GM12878 (cell line): Measurements from ENCODE around the gene OR10R2.

Experiments used
- BACH1 ChIP-seq: fragments of 450-650 bp; IDR thresholded peaks from 2 replicates; pipeline ENCODE4 v1.6.1; 2017; ENCODE audit warnings: mild to moderate bottlenecking, borderline replicate concordance
- CHD2 ChIP-seq: IDR thresholded peaks from 2 replicates; pipeline ENCODE4 v1.6.1; 2011; ENCODE audit warnings: low read depth, low read length, improper control_type of control experiment, borderline replicate concordance
- CHD4 ChIP-seq: fragments of 200-600 bp; sonication (generic); IDR thresholded peaks from 2 replicates; pipeline ENCODE4 v1.6.1; 2016; ENCODE audit warnings: mild to moderate bottlenecking
- CREM ChIP-seq: IDR thresholded peaks from 2 replicates; pipeline ENCODE4 v1.6.1; 2014; ENCODE audit warnings: antibody characterized with exemption, low read depth
- DPF2 ChIP-seq: fragments of 450-650 bp; IDR thresholded peaks from 2 replicates; pipeline ENCODE4 v1.6.1; 2017; ENCODE audit warnings: mild to moderate bottlenecking
- EZH2 ChIP-seq: IDR thresholded peaks from 2 replicates; pipeline ENCODE4 v1.6.1; 2012; ENCODE audit warnings: low read depth, mild to moderate bottlenecking, control low read depth, inconsistent platforms, low read length, borderline replicate concordance; ENCODE audit not compliant: control insufficient read depth
- FOXM1 ChIP-seq: IDR thresholded peaks from 2 replicates; pipeline ENCODE4 v1.6.1; 2012; ENCODE audit warnings: low read depth, mild to moderate bottlenecking, inconsistent platforms, low read length, moderate library complexity
- PKNOX1 ChIP-seq: fragments of 450-650 bp; IDR thresholded peaks from 2 replicates; pipeline ENCODE4 v1.6.1; 2016; ENCODE audit warnings: mild to moderate bottlenecking
- POLR2A ChIP-seq: IDR thresholded peaks from 2 replicates; pipeline ENCODE4 v1.6.1; 2011; ENCODE audit warnings: low read depth, mild to moderate bottlenecking, low read length
- POLR2AphosphoS5 ChIP-seq: IDR thresholded peaks from 2 replicates; pipeline ENCODE4 v1.6.1; 2011; ENCODE audit warnings: mild to moderate bottlenecking, low read length, inconsistent platforms
- SUZ12 ChIP-seq: fragments of 200-600 bp; sonication (generic); IDR thresholded peaks from one replicate; pipeline ENCODE4 v1.6.1; 2018; ENCODE audit warnings: antibody characterized with exemption, mild to moderate bottlenecking; ENCODE audit not compliant: unreplicated experiment
- TAF1 ChIP-seq: IDR thresholded peaks from 2 replicates; pipeline ENCODE4 v1.6.1; 2011; ENCODE audit warnings: mild to moderate bottlenecking, low read depth, low read length, borderline replicate concordance
- ZBTB40 ChIP-seq: fragments of 450-650 bp; IDR thresholded peaks from 2 replicates; pipeline ENCODE4 v1.6.1; 2016; ENCODE audit warnings: mild to moderate bottlenecking, moderate library complexity, borderline replicate concordance
- TF ChIP-seq, protein P1 (sequence below), 3 experiments: IDR thresholded peaks in 2 of 3; conservative IDR thresholded peaks in 1 of 3; 2 replicates each; pipeline ENCODE4 v1.5.1; 2011; ENCODE audit warnings: low read depth in 3 of 3, low read length in 3 of 3, mild to moderate bottlenecking in 3 of 3, control low read depth in 2 of 3, moderate library complexity in 2 of 3, inconsistent platforms in 1 of 3, mixed read lengths in 1 of 3; ENCODE audit not compliant: control insufficient read depth in 2 of 3, insufficient read depth in 1 of 3; ENCODE audit errors: extremely low read depth in 1 of 3

GRCh38 chr1:158496374-158496773 is 24.4 kb downstream of the OR10R2 start:
- TF ChIP-seq, protein P1, sequence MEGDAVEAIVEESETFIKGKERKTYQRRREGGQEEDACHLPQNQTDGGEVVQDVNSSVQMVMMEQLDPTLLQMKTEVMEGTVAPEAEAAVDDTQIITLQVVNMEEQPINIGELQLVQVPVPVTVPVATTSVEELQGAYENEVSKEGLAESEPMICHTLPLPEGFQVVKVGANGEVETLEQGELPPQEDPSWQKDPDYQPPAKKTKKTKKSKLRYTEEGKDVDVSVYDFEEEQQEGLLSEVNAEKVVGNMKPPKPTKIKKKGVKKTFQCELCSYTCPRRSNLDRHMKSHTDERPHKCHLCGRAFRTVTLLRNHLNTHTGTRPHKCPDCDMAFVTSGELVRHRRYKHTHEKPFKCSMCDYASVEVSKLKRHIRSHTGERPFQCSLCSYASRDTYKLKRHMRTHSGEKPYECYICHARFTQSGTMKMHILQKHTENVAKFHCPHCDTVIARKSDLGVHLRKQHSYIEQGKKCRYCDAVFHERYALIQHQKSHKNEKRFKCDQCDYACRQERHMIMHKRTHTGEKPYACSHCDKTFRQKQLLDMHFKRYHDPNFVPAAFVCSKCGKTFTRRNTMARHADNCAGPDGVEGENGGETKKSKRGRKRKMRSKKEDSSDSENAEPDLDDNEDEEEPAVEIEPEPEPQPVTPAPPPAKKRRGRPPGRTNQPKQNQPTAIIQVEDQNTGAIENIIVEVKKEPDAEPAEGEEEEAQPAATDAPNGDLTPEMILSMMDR (IDR thresholded peaks at IDR 0.05 in 2 of 3, conservative IDR thresholded peaks at IDR 0.05 in 1 of 3; ENCODE audit: control insufficient read depth in 2 of 3, extremely low read depth in 1 of 3, insufficient read depth in 1 of 3, low read depth in 3 of 3, low read length in 3 of 3), result peak; percentile 24 to 47 (median 27); a peak in 4 of 6 replicates
- TF ChIP-seq EZH2 (no peak), POLR2A (no peak), SUZ12 (no peak), CREM (no peak), BACH1 (no peak), CHD2 (no peak), DPF2 (no peak), PKNOX1 (no peak), TAF1 (no peak), FOXM1 (no peak), CHD4 (no peak), ZBTB40 (no peak), POLR2AphosphoS5 (no peak)
